Heart right ventricle (tissue), 16 donors: Measurements from ENCODE around the gene WWOX. TPM values are rescaled to one million over a fixed set of nuclear protein-coding genes. Genes with fewer than 3 reads are reported as not detected.
A peak's percentile ranks its signal among the peaks of the same experiment; 100 is the strongest.

Source experiments
- ATAC-seq, 8 donors: fragments of 200-7000 bp; cut with Tn5 transposase; one replicate each; pipeline ENCODE4 v1.9.1; 2020; ENCODE audit warnings: mild to moderate bottlenecking in 8 of 8, moderate library complexity in 8 of 8, moderate number of reproducible peaks in 1 of 8
- DNase-seq, 2 donors: peaks; one replicate each; pipeline ENCODE4 v3.0.0-alpha.2; 2020
- H3K27ac ChIP-seq, 10 donors: fragments of 200-600 bp; sonication (generic) in 2 of 10; one replicate each; pipeline versions ENCODE4 v1.5.0 to v1.8.0; 2020 to 2022; ENCODE audit warnings: mild to moderate bottlenecking in 3 of 10
- H3K27me3 ChIP-seq, 7 donors: fragments of 200-600 bp; one replicate each; pipeline ENCODE4 v1.8.0; 2021 to 2022; ENCODE audit warnings: mild to moderate bottlenecking in 2 of 7
- H3K36me3 ChIP-seq, 9 donors: fragments of 200-600 bp; sonication (generic) in 1 of 9; one replicate each; pipeline versions ENCODE4 v1.5.0 to v1.8.0; 2020 to 2022; ENCODE audit warnings: mild to moderate bottlenecking in 2 of 9
- H3K4me1 ChIP-seq, 9 donors: fragments of 200-600 bp; sonication (generic) in 1 of 9; one replicate each; pipeline versions ENCODE4 v1.5.0 to v1.8.0; 2020 to 2022; ENCODE audit warnings: mild to moderate bottlenecking in 4 of 9
- H3K4me3 ChIP-seq, 10 donors: fragments of 200-600 bp; sonication (generic) in 2 of 10; one replicate each; pipeline versions ENCODE4 v1.5.0 to v1.8.0; 2020 to 2022; ENCODE audit warnings: mild to moderate bottlenecking in 7 of 10, moderate library complexity in 2 of 10
- H3K9me3 ChIP-seq, 11 donors: fragments of 200-600 bp in 10 of 11; sonication (generic) in 2 of 11; one replicate each; pipeline versions ENCODE4 v1.5.0 to v1.8.0; 2013 to 2022; ENCODE audit warnings: mild to moderate bottlenecking in 2 of 11, control low read depth in 1 of 11, moderate library complexity in 1 of 11
- CTCF ChIP-seq, 9 donors: fragments of 200-600 bp; sonication (generic) in 2 of 9; IDR thresholded peaks; one replicate each; pipeline versions ENCODE4 v1.5.0 to v1.8.0; 2021 to 2022; ENCODE audit warnings: antibody characterized with exemption in 9 of 9, mild to moderate bottlenecking in 5 of 9, moderate library complexity in 1 of 9
- WGBS, 2 donors: extraction: QIAGEN DNeasy Blood & Tissue Kit; methylation state at CpG; one replicate each; pipeline ENCODE4 v1.1.7; 2013; ENCODE audit warnings: inconsistent platforms in 1 of 2; 5-methylcytosine and 5-hydroxymethylcytosine counted together
- intact Hi-C, 10 donors: fragments of 100-400 bp; cut with DNase I; formaldehyde crosslinking; loops; one replicate each; pipeline versions ENCODE4 v1.11.1 to v1.14.2; 2022
- polyA plus RNA-seq, 2 donors: library from polyadenylated mRNA; stranded (reverse); fragments of 200-250 nt; gene quantifications; one replicate each; pipeline ENCODE4 v1.2.3, GENCODE V29; 2013
- total RNA-seq, 10 donors: library from RNA; stranded (reverse); fragmentation: NEBNext Ultra II Directional in 3 of 10; extraction: Animal tissue kit (Norgen Biotek cat#: 25700) in 3 of 10; gene quantifications; one replicate each; pipeline versions ENCODE4 v1.2.1 to v1.2.4, GENCODE V29; 2021 to 2023
- donor health status: Arrhythmogenic right ventricular cardiomyopathy.
- donor health status: ischemic (EF 13 %, LVEDD 7.1; RV severe dilation, severe dysfunction).
- donor health status: healthy with polysubstance abuse.
- donor health status: DM: no; HTN: yes; CAD: no.
- donor health status: DM: no; HTN: no; CAD: no.
- donor health status: ischemic (EF 25% LVEDD 6.9; RV normal size, moderate dysfunction).
- donor health status: ischemic (EF 25% LVEDD 5.7; RV mildly dilated, moderate dysfunction).
- donor health status: healthy.
- donor health status: DM: yes; HTN: yes; CAD: no.
- donor health status: Ischemic cardiomyopathy.
- donor health status: ischemic (EF 35%, LVEDD 5.7; RV mildly dilated, moderate dysfunction).
- donor health status: nonischemic (EF 11% LVEDD 7.7; RV severe dilation, severe dysfunction).
- donor health status: DM: yes; HTN: yes; CAD: no.
- donor health status: PGD.
- donor health status: ischemic (EF 29% LVEDD 5.4; RV normal size, mild dysfunction).
- donor health status: nonischemic (EF 23%, LVEDD 6.1; RV moderate dilation, normal function).

Gene WWOX
- total and polyA plus RNA-seq, 12 donors: 4.9 to 15.0 (median 9.9) TPM

GRCh38 chr16:78377312-78377711, 277.9 kb downstream of the WWOX start:
- H3K9me3 ChIP-seq: no peaks in the 10 kb centered on the region
- intact Hi-C loops: no loop called here
- WGBS, 2 donors: 89 to 91% methylated on average over 4 of the region's 4 CpGs
- H3K27ac ChIP-seq: no peak overlapping the region
- TF ChIP-seq CTCF (IDR thresholded peaks at IDR 0.05): no peak
- ATAC-seq (no peak), DNase-seq (no peak)
- no peak overlapping the region for H3K4me3 ChIP-seq
- H3K27me3 ChIP-seq: no peaks in the 10 kb centered on the region
- H3K4me1 ChIP-seq: no peaks in the 10 kb centered on the region
- H3K36me3 ChIP-seq: no peaks in the 10 kb centered on the region

- DNase-seq: no peak
- H3K36me3 ChIP-seq: no peaks in the 10 kb centered on the region
- intact Hi-C loops: no loop called here
- H3K27ac ChIP-seq: no peak overlapping the region
- H3K9me3 ChIP-seq: no peaks in the 10 kb centered on the region
- H3K27me3 ChIP-seq: no peaks in the 10 kb centered on the region
- no peaks in the 10 kb centered on the region for H3K4me1 ChIP-seq
- no peak overlapping the region for H3K4me3 ChIP-seq
- WGBS, 2 donors: 92 to 95% methylated on average over 1 of the region's 1 CpG
- no peak for ATAC-seq
- TF ChIP-seq CTCF (IDR thresholded peaks at IDR 0.05): no peak
These were observed 281.6 kb downstream of the WWOX start for GRCh38 chr16:78381060-78381459.

GRCh38 chr16:78383118-78383517, 283.7 kb downstream of the WWOX start:
- WGBS, 2 donors: 96 to 97% methylated on average over 2 of the region's 2 CpGs
- intact Hi-C loops: no loop called here
- H3K27me3 ChIP-seq: no peaks in the 10 kb centered on the region
- H3K9me3 ChIP-seq: no peaks in the 10 kb centered on the region
- H3K36me3 ChIP-seq: no peaks in the 10 kb centered on the region
- no peak for TF ChIP-seq CTCF (IDR thresholded peaks at IDR 0.05)
- DNase-seq (no peak), ATAC-seq (no peak)
- H3K4me1 ChIP-seq: peaks cover 0 to 8% (median 0%) of the 10 kb centered on the region in 9 donors
- no peak overlapping the region for H3K4me3 ChIP-seq
- H3K27ac ChIP-seq: no peak overlapping the region

GRCh38 chr16:78385086-78385805, 285.8 kb downstream of the WWOX start:
- H3K36me3 ChIP-seq: no peaks in the 10 kb centered on the region
- no peak overlapping the region for H3K27ac ChIP-seq
- WGBS, 2 donors: 63 to 67% methylated on average over 7 of the region's 7 CpGs
- no peaks in the 10 kb centered on the region for H3K9me3 ChIP-seq
- DNase-seq (no peak), ATAC-seq (peak in 1 of 8 donors; percentile 27)
- TF ChIP-seq CTCF (IDR thresholded peaks at IDR 0.05): no peak
- intact Hi-C loops: loop anchor here in 1 of 10 donors (5.0 kb wide), 1 partner anchor 268 kb away; no protein-coding TSS in a partner anchor
- H3K27me3 ChIP-seq: no peaks in the 10 kb centered on the region
- no peak overlapping the region for H3K4me3 ChIP-seq
- H3K4me1 ChIP-seq: peaks cover 0 to 23% (median 10%) of the 10 kb centered on the region in 9 donors
